Activated naive CD4-positive, alpha-beta T cell treated with Interleukin-2 at 50 U/mL for 16 hours (primary cell): ENCODE results near the gene RGS19.
"Not testable (repeated sequence)": the region's sequence is repeated elsewhere in the genome, so short reads cannot be mapped to it uniquely, and the experiment has no call there.

Experiments used
- DNase-seq: peaks from one replicate; pipeline ENCODE4 v3.0.0-alpha.2; 2020

The RGS19 gene

DNA sequence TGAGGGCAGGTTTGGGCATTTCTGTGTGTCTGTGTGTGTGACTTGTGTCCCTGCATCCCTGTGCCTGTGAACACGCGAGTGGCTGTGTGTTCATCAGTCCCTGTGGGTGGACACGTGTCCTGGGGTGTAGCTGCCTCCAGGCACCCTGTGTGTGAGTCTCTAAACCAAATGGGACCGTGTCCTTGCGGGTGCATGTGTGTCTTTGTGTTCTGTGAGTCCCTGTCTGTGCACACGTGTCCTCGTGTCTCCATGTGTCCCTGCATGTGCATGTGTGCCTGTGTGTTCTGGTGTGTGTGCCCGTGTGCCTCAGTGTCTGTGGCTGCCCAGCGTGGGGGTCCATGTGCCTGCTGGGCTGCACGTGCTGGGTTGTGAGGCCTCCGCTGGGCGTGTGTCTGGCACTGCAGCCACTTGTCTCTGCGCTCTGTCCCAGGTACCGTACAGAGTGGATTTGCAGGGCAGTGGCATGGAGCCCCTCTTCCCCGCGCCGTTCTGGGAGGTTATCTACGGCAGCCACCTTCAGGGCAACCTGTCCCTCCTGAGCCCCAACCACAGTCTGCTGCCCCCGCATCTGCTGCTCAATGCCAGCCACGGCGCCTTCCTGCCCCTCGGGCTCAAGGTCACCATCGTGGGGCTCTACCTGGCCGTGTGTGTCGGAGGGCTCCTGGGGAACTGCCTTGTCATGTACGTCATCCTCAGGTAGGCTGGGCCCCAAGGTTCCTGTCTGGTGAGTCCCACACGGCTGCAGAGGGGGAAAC is 13.1 kb upstream of the RGS19 start:
- no peak for DNase-seq

DNA sequence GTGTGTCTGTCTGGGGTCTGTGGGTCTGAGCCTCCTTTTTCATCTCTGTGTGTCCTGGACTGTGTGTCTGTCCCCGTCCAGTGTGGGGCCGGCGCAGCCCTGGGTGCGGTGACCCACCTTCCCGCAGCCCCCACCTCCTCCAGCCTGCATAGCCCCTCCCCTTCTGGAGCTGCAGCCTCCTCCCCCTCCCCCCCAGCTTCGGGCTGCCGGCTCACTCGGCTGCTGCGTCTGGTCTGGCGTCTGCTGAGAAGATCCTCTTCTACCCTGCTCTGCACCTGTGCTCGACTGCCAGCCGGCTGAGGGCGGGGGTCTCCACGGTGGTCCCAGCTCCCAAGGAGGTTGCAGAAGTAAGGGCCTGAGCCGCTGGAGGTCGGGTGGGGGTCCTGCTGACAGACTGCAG is 12.5 kb upstream of the RGS19 start:
- no peak for DNase-seq

DNA sequence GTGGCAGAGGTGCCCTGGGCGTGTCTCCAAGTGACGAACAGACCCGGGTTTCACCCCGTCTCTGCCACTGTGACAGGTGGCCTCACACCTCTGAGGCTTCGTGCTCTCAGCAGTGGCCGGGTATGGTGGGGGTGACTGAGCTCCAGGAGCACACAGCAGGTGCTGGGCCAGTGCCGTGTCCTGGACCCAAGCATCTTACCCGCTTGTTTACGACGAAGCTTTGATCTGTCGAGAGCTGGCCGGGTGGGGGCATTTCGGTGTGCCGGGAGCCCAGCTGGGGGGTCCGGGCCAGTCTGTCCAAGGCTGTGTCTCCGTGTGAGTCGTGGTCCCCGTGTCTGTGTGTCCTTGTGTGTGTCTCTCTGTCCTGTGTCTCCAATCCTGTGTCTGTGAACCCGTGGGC is 12.0 kb upstream of the RGS19 start:
- DNase-seq: no peak

DNA sequence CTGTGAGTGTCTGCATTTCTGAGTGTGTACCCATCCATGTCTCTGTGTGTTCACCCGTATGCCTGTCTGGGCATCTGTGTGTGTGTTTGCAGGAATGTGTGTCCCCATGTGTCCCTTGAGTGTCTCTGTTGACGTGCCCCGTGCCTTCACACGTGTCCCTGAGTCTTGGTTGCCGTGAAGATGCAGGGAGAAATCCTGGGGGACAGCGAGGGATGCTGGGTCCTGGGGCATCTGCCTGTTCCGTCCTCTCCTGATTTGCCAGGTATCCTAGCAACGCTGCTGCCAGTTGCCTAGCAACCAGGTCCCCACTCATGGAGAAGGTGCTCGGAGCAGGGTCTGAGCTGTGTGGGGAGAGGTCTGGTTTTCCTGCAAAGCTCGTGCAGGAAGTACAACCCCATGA is 10.8 kb upstream of the RGS19 start:
- no peak for DNase-seq

DNA sequence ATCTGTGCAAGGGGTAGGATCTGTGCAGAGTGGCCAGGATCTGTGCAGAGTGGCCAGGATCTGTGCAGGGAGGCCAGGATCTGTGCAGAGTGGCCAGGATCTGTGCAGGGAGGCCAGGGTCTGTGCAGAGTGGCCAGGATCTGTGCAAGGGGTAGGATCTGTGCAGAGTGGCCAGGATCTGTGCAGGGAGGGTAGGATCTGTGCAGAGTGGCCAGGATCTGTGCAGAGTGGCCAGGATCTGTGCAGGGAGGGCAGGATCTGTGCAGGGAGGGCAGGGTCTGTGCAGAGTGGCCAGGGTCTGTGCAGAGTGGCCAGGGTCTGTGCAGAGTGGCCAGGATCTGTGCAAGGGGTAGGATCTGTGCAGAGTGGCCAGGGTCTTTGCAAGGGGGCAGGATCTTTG is 9.3 kb upstream of the RGS19 start:
- not testable (repeated sequence) for DNase-seq

DNA sequence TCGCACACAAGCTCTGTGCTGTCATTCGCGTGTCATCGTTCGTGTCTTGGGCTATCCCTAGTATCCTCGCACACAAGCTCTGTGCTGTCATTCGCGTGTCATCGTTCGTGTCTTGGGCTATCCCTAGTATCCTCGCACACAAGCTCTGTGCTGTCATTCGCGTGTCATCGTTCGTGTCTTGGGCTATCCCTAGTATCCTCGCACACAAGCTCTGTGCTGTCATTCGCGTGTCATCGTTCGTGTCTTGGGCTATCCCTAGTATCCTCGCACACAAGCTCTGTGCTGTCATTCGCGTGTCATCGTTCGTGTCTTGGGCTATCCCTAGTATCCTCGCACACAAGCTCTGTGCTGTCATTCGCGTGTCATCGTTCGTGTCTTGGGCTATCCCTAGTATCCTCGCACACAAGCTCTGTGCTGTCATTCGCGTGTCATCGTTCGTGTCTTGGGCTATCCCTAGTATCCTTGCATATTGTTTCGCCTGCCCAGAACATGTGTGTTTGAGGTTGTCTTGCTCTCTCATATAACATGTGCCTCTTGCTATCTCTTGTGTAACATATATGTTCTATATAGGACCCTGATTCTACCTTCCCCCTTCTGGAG is 8.0 kb upstream of the RGS19 start:
- DNase-seq: not testable (repeated sequence)

DNA sequence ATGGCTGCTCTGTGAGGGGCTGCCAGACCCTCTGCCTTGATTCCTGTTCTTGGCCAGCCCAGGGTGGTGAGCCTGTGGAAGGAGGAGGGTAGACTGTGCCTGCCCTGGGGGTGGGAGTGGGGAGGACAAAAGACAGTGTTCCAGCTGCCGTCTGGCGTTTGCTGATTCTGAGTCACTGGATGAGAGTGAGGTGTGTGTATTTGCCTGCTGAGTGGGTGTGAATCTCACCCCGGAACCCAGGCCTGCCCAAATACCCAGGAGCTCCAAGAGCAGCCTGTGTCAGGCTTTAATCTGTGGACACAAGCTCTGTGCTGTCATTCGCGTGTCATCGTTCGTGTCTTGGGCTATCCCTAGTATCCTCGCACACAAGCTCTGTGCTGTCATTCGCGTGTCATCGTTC is 7.5 kb upstream of the RGS19 start:
- no peak for DNase-seq

DNA sequence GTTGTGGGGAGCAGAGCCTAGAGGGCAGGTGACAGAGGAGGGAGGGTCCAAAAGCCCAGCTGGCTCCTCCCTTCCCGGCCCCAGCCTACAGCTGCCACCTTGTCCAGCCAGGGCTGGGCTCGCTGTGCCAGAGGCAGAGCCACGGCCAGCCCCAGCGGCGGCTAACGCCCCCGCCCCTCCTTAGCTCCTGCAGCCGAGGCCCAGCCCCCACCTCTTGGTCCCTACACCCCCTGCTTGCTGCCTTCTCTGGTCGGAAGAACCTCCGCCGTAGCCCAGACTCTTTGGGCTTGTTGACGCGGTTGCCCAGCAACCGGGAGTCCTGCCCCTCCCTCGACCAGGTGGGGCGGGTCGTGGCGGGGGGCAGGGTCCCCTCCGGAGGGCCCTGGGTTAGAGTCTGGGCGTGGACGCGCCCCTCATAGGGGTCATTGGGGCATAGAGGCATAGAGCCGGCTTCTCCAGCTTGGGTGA is 5.4 kb upstream of the RGS19 start:
- DNase-seq: no peak

DNA sequence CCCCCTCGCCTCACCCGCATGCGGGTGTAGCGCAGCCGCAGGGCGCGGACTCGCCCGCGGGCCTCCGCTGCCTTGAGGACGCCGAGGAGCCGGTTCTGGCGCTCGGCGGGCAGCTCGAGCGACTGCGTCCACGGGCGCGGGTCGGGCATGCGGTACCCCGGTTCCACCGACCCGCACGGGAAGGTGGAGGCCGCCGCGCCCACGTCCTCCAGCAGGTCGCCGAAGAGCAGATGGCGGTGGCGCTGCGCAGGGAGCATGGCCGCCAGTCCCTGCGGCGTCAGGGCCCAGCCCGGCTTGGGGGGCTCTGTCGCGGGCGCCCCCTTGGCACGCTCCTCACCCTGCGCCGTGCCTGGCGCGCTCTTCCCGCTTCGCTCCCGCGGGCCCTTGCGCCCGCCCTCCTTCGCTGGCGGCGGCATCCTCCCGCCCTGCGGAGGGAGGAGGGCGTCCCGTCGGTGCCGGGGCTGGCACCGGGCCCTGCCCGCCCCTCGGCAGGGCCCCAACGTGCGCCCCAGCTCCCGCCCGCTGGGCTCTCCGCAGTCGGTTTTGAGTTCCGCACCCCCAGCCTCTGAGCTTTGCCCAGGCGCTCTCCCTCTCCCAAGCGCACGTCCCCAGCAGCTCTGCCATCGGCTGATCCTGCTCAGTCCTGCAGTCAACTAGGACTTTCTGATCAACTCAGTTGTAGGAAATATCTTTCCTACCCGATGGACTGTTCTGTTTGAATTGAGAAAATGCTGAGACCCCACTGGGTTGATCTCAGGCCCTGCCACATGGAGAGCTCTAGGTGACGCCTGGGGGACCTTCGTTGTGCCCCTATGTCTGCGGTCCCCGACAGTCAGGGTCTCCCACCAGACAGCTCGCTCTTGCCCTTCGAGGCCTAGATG is 4.7 kb upstream of the RGS19 start, which contains the start of gene LKAAEAR1:
Gene LKAAEAR1, minus strand, starts transcription at position 595 of the 881 bp plus-strand sequence. Its CDS starts 179 bp downstream, at position 416.
- DNase-seq: no peak

DNA sequence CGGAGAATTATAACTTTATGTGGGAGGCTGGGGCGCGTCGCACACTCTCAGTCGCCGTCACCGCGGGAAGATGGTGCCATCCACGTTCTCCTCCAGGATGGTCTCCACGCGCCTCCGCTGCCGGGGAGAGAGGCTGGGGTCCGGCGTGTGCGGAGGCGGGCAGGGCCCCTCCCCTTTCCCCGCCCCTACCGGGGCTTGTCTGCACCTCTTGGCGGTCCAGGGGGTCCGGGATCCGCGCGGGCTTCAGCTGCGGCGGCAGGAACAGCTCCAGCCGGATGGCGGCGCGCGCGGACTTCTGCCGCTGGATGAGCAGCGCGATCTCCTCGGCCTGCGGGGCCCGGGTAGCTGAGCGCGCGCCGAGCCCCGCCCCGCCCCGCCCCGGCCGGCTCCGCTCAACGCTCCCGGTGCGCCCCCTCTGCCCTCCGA is 4.1 kb upstream of the RGS19 start:
- peak; percentile 75 for DNase-seq

DNA sequence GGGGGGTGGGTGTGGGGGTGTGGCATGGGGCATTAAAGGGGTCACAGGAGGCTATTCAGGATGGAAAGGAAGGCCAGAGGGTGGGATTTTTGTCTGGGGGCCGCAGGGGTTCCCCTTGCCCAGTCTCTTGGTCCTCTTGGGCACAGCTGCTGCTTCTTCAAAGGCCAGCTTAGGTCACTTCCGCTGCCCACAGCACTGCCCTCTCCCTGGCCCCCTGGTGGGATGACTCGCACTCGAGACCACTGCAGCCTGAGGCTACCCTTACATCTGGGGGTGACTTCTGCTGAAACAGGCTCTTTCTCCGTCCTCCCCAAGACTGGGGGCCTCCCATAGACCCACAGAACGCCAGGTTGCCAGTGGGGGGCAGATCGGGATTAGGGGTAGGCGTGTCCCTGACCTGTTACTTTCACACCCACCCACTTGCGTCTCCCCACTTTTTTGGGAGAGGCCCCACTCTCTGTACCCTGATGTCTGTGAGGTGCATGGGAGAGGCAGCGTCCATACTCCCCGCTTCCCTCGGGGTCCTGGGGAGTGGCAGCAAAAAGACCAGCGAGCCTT is 3.6 kb upstream of the RGS19 start:
- no peak for DNase-seq

DNA sequence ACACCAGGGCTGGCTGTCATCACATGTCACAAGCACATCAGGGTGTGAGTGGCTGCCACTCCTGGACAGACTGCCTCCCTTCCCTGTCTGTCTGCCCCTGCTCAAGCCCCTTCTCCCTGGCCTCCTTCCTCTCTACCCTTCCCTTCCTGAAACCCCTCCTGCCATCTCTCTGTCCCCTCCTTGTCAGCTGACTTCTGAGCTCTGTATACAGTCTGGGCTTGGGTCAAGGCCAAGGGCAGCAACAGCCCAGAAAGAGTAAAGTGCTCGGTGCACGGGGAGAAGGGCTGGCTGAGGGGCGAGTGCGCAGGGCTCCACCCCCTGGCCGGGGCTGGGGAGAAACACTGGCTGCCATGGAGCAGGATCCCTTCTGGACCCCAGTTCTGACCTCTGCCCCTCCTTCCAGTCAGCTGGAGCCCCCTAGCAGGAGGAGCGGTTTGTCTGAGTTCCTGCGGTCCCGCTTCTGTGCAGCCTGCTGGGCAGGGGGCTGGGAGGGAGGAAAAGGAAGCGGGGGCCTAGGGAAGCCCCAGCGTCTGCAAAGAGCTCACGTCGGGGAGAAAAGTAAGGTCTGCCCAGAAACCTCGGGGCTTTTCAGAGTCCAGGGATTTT is 2.9 kb upstream of the RGS19 start:
- no peak for DNase-seq

DNA sequence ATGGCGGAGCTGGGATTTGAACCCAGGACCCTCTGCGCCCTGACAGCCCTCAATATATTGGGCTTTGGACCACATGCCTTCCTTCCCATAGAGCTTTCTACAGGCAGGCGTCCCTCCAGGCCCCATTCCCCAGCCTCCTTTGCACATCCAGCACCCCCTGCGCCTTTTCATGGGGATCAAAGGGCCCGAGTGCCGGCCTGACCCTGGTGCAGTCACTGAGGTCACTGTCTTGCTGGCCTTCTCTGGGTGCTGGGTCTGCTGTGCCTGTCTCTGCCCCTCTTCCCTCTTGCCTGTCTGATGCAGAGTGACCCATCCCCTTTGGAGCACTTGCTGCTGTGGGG is 2.3 kb upstream of the RGS19 start:
- DNase-seq: no peak

DNA sequence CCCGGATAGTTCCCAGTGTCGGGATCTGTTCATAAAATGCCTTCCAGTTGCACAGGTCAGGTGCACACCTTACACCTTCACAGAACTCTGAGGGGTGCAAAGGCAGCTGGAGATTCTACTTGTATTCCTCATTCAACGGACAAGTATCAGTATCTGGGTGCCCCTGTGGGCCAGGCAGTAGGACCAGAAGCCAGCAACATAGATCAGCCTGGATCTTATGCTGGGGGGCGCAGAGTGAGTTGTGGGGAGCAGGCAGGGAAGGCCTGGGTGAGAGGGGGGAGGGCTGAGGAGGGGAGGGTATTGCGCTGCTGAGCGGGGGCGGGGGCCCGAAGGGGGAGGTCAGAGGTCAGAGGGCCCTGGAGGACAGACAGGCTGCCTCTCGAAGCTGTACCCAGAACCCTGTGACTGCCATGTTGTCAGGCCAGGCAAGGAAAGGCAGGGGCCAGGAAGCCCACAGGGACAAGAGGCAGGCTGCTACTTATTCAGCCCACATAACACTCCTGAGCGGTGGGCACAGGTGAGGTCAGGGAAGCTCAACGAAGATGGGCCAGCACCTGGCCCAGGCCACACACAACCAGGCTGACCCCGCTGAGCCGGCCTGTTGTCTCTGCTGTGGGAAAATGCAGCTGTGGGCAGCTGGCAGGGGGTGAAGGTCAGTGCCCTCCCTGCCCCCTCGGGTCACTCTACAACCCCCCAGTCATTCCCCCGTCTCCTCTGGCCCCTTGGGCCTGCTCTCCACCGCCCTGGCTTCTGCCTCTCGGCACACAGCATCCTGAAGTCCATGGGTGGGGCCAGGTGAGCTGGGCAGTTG is 1.7 kb upstream of the RGS19 start:
- no peak for DNase-seq

DNA sequence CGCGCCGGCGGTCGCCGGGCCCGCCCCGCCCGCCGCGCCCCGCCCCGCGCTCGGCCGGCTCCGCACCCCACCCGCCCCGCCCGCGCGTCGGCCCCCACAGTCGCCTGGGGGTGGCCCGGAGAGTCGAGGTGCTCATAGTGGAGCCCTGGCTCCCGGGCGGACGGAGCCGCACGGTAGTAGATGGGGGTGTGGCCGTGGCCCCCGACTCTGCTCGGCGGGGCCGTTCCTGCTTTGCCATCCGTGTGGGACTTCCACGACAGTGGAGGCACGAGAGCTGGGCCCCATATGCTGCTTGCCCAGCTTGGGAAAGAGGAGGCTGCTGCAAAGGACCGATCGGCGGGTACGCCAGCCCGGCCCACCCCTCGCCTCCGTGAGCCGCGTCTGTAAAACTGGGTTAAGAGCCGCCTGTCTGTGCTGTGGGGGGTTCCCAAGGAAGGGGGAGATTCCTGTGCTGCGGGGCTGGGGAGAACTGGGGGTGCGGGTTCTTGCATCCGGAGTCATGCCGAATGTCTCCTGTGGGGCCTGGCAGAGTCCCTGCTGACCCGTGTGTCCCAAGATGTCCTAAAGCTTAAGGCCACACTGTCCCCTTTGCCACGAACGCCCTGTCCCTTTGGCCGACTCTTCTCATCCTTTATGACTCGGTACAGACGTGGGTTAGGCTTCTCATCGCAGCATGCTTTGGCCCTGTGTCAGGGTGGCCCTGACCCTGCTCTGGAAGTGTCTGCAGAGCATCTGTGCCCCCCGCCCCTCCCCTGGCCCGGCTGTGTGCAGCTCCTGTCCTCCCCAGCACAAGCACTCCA is 895 bp upstream of the RGS19 start, which contains the start of gene OPRL1:
Gene OPRL1, plus strand, starts transcription at position 70 of the 800 bp plus-strand sequence. CDS start 12,639 bp downstream, outside the sequence.
- DNase-seq: peak; percentile 44

DNA sequence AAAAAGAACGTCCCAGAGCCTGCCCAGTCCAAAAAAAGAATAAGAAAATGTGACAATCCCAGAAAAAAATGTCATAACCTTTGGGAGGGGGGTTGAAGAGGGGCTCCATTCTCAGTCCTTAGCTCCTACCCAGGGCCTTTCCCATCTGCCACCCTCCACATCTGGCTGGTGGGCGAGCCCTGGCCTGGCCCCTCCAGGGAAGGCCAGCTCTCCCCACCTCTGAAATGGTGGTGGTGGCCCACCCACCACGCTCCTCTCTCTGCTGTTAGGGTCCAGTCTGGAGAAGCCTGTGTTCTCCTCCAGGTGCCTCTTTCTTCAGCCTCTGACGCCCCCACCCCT is 415 bp downstream of the RGS19 start:
- DNase-seq: no peak

DNA sequence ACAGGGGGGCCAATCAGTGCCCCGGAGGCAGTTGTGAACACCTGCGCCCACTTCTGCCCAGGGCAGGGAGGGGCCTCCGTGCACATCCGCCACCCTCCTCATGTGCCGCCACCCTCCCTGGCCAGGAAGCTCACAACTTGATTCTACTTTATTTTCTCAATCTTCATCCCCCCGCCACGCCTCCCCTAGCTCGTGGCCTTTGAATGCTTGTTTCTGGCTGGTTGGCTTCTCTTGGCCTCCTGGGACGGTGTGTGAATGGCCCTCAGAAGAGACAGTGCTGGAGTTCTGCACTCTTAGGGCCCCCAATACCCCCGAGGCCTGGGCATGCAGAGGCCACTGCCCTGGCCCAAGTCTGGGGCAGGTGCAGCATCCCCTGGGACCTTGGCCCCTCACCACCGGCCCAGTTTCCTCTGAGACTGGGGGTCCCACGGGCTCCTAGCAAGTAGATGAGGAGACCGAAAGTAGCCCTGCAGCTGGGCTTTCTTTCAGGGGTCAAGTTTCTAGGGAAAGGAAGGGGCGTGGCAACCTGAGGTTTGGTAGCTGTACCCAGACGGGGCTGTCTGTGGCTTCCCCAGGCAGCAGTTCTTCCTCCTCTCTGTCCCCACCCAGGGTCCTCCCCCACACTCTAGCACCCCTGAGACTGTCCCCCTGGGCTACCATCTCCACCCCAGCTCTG is 1.3 kb downstream of the RGS19 start:
- peak; percentile 56 for DNase-seq

DNA sequence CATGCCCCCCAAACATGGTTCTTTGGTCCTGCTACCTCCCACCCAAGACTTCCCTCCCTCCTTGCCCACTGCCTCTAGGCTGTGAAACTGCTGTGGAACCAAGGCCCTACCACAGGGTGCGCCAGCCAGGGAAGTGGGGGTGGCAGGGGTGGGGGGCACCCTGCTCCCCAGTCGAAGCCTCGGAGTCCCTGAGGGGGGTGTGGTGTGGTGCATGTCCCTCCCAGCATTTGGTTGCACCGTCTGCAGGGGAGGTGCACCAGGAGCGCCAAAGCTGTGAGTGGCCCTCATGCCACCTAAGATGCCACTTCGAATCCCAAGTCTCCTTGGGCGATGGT is 1.8 kb downstream of the RGS19 start:
- no peak for DNase-seq

DNA sequence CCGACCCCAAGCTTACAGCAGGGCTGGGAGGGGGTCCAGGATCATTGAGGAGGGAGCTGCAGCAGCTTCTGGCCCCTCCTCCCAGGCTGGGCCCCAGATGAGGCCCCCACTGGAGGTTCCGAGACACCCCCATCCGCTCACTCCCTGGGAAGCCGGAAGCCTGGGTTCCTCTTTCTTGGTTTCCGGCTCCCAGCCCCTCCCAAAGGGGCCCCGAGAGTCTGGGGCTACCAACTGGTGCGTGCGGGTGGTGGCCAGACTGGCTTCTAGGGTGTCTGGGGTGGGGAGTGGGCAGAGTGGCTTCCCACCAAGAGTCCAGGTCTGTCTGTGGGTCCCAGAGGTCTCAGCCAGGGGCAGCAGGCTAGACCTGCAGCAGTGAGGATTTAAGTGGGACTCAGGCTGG is 2.2 kb downstream of the RGS19 start:
- peak; percentile 32 for DNase-seq
